Gastroesophageal sphincter (tissue), 3 donors: ENCODE data around the gene ZNF280B.

Experiments used
- EP300 ChIP-seq: sonication (generic); formaldehyde crosslinking; IDR thresholded peaks from one replicate; pipeline ENCODE4 v1.6.1; 2017; ENCODE audit warnings: antibody characterized with exemption, mild to moderate bottlenecking
- POLR2A ChIP-seq, 2 donors: fragments of 450-650 bp; IDR thresholded peaks; one replicate each; pipeline ENCODE4 v1.6.1; 2017; ENCODE audit warnings: antibody characterized with exemption in 2 of 2, mild to moderate bottlenecking in 2 of 2, moderate library complexity in 1 of 2
- POLR2AphosphoS5 ChIP-seq: sonication (generic); formaldehyde crosslinking; IDR thresholded peaks from one replicate; pipeline ENCODE4 v1.6.1; 2017; ENCODE audit warnings: antibody characterized with exemption
- TF ChIP-seq, protein P1 (sequence below), 4 experiments: fragments of 200-600 bp in 2 of 4; fragments of 450-650 bp in 2 of 4; sonication (generic) in 1 of 4; IDR thresholded peaks; one replicate each; pipeline ENCODE4 v1.5.1; 2017 to 2019; ENCODE audit warnings: antibody characterized with exemption in 4 of 4, mild to moderate bottlenecking in 2 of 4, moderate library complexity in 2 of 4

GRCh38 chr22:22479999-22480532 lies 28.5 kb downstream of the ZNF280B start:
- TF ChIP-seq, protein P1, sequence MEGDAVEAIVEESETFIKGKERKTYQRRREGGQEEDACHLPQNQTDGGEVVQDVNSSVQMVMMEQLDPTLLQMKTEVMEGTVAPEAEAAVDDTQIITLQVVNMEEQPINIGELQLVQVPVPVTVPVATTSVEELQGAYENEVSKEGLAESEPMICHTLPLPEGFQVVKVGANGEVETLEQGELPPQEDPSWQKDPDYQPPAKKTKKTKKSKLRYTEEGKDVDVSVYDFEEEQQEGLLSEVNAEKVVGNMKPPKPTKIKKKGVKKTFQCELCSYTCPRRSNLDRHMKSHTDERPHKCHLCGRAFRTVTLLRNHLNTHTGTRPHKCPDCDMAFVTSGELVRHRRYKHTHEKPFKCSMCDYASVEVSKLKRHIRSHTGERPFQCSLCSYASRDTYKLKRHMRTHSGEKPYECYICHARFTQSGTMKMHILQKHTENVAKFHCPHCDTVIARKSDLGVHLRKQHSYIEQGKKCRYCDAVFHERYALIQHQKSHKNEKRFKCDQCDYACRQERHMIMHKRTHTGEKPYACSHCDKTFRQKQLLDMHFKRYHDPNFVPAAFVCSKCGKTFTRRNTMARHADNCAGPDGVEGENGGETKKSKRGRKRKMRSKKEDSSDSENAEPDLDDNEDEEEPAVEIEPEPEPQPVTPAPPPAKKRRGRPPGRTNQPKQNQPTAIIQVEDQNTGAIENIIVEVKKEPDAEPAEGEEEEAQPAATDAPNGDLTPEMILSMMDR (IDR thresholded peaks at IDR 0.05) = no peak
- TF ChIP-seq POLR2A (IDR thresholded peaks at IDR 0.05) (no peak), EP300 (no peak), POLR2AphosphoS5 (no peak)
